HG02642 (cell line): ENCODE measurements around the gene ADAMTSL4.
A peak's percentile ranks its signal among the peaks of the same experiment; 100 is the strongest.

Experiments used
- ATAC-seq: cut with Tn5 transposase; IDR thresholded peaks from one replicate; pipeline ENCODE4 v1.9.1; 2021; ENCODE audit warnings: mild to moderate bottlenecking; ENCODE audit not compliant: unreplicated experiment, poor library complexity

The ADAMTSL4 gene

DNA sequence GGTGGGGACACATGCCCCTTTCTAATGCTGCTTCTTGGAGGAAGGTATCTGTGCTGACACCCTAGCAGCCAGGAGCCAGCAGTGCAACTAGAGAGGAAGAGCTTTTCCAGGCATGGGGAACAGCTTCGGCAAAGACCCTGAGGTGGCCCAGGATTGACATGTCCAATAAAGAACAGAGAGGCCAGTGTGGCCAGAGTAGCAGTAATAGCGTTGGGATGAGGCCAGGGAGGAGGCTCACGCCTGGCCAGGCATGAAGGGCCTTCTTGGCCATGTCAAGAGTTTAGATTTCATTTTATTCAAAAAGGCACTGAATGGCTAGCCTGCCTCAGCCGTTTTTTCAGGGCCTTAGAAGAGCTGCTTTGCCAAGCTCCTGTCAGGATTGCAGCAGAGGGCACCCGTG, 16.3 kb upstream of the ADAMTSL4 start:
- ATAC-seq = no peak

DNA sequence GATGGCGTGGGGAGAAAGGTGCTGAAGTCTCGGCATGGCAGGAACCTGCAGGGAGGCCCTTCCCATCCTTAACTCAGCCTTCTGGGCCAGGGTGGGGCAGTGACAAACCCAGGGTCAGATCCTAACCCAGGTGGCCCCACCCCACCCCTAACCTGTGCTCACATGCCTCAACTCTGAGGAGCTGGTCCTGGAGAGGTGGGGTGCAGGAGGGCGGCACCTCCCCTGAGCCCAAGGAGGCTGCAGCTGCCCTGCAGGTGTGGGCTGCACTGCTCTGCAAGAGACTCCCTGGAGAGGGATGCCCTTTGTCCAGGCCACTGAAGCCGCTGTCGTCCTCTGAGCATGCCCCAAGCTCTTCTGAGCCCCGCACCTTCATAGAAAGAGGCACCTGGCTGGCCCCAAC, 15.2 kb upstream of the ADAMTSL4 start:
- ATAC-seq = no peak

GRCh38 chr1:150535511-150536287, 13.5 kb upstream of the ADAMTSL4 start:
- no peak for ATAC-seq

DNA sequence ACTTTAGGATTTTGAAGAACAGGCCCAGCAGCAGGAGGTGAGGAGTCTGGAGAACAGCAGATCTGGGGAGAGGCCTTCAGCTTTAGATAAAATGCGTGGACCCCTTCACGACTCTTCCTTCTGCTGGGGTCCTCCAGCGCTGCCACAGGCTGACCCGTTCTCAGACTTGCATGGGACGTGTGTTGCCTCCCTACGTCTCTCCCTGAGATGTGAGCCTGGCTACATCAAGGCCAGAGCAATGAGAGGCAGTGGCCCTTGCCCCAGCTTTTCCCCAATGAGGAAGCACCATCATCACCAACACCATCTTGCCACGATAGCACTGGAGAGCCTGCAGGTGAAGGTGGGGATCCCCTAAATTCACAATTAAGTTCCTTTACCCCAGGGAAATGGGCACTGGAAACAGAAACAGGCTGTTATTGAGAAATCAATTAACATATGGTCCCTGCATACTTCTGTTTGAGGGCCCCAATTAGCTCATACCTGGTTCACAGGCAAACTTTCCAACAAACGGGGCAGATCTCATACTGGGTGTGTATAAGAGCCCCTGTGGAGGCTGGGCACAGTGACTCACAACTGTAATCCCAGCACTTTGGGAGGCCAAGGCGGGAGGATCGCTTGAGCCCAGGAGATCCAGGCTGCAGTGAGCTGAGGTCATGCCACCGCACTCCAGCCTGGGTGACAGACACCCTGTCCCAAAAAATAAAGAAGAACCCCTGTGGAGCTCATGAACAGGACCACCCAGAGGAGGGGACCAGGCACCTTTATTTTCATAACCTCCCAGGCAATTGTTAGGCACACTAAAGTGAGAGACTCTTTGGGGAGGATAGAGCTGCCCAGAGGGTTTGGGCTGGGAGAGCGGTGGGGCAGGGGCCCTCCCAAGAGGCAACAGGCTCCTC, 12.1 kb upstream of the ADAMTSL4 start:
- no peak for ATAC-seq

GRCh38 chr1:150537732-150538684, 11.2 kb upstream of the ADAMTSL4 start:
- ATAC-seq = no peak

DNA sequence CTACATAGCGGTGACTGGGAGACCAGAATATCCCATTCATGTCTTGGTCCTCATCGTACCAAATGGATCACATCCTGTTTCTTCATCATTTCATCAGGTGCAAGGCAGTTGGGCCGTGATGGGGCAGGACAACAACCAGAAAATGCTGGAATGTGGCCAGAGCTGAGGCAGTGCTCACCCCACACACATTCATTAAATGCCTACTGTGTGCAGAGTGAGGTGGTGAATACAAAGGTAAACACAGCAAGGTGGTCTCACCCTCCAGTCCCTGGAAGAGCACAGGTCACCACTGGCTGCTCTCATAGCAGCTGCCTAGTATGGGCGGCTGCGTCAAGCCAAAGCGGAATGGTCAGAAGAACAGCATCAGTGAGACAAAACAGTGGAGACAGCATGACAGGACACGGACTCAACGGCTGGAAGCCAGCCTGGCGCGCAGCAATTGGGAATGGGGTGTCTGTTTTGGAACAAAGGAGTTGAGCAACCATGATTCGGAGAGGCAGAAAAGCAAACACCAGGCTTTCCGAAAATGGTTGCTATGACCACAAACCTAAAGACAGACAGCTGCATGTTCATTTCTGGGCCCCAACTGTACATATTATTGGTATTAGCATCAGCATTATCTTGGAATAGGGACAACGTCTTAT, 5.6 kb upstream of the ADAMTSL4 start:
- no peak for ATAC-seq

DNA sequence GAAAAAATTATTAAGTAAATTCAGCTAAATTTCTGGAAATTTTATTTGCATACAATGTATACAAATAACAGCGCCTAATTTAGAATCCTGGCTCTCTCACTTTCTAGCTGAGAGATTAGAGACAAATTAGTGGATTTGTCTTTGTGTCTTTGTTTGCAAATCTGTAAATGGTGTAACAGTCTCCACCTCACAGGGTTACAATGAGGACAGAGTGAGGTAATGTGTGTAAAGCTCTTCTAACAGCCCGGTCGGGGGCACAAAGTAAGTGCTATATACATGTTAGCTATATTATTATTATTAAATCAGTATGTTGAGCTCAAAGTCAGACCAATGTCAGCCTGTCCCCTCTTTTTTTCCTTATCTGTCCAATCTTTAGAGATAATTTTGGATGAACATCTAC, 5.0 kb upstream of the ADAMTSL4 start:
- no peak for ATAC-seq

DNA sequence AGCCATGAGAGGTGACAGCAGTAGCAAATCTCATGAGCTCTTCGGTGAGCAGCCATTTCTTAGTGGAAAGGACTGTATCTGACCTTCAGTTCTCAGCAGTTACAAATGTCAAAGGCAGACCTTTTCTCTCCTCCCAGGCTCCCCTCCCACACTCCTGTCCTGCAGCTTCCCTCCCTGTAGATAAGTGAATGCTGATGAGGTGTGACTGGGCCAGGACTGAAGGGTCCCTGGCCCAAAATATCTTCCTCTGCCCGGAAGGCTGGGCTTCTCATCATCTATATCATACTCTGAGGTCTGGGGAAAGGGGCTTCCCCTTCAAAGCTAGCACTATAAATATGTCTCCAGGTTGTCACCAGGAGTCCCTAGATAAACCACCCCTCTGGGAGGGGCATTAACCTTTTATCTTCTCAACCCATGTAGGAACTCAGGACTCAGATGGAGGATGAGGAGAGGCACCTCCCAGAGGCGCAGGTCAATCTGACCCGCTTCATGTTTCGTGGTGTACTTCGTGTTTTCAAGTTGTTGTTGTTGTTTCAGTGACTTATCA, 3.6 kb upstream of the ADAMTSL4 start:
- ATAC-seq = no peak

DNA sequence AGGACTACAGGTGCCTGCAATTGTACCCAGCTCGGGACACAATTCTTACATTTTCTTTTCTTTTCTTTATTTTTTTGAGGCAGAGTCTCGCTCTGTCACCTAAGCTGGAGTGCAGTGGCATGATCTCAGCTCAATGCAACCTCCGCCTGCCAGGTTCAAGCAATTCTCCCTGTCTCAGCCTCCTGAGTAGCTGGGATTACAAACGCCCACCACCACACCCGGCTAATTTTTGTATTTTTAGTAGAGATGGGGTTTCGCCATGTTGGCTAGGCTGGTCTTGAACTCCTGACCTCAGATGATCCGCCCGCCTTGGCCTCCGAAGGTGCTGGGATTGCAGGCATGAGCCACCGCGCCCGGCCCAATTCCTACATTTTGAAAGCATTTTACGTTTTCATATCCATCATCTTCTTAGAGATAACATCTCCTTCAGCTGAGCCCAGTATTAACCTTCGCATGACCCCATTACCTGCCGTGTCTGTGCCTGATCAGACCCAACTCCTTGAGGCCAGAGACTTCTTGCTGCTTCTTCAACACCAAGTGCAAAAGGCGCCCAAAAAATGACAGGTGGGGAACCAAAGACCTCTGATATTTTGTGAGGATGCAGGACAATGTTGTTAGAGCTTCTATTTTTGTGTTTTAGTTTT, 2.8 kb upstream of the ADAMTSL4 start:
- ATAC-seq = no peak

- ATAC-seq = no peak
Observed at GRCh38 chr1:150548324-150548631, 930 bp upstream of the ADAMTSL4 start.

- peak; percentile 5 for ATAC-seq
Observed at GRCh38 chr1:150549496-150550221, 451 bp downstream of the ADAMTSL4 start.

- no peak for ATAC-seq
Observed at GRCh38 chr1:150550222-150551050, 1.2 kb downstream of the ADAMTSL4 start.

DNA sequence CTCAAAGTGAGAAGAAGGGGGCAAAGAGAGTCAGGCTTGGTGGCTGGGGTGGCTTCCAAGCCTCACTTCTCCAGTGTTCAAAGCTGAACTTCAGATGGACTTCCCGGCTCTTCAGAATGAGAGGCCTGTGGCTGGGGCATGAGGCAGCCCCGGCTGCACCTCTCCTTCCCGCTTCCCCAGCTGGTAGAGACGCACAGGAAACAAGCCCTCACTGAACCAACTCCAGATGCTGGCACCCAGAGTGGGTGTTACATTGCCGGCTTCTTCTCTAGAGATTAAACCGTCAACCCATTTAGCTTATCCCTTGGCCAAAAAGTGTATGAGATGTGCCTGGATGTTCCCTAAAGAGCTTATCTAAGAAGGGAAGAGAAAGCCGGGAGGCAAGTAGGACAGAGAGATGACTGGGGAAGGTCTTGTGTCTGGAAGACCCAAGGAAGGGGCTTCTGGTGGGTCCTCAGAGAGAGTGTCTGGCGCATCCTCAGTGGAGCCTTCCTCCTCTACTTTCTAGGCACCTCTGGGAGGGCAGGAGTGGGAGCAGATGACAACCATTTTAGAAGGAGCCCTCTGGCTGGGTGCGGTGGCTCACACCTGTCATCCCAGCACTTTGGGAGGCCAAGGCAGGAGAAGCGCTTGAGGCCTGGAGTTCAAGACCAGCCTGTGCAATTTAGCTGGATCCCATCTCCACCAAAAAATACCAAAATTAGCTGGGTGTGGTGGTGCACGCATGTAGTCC, 2.0 kb downstream of the ADAMTSL4 start:
- no peak for ATAC-seq

DNA sequence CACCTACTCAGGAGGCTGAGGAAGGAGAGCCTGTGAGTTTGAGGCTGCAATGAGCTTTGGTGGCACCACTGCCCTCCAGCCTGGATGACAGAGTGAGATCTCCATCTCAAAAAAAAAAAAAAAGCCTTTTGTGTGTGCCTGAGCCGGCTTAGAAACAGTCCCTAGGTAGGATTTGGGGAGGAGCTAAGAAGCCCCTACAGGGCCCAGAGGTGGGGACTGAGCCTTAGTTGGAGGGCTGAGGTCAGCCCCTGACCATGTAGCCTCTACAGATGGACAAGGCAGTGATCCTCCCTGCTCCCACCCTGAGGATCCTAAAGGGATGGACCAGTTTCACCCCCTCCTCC, 2.5 kb downstream of the ADAMTSL4 start:
- no peak for ATAC-seq

DNA sequence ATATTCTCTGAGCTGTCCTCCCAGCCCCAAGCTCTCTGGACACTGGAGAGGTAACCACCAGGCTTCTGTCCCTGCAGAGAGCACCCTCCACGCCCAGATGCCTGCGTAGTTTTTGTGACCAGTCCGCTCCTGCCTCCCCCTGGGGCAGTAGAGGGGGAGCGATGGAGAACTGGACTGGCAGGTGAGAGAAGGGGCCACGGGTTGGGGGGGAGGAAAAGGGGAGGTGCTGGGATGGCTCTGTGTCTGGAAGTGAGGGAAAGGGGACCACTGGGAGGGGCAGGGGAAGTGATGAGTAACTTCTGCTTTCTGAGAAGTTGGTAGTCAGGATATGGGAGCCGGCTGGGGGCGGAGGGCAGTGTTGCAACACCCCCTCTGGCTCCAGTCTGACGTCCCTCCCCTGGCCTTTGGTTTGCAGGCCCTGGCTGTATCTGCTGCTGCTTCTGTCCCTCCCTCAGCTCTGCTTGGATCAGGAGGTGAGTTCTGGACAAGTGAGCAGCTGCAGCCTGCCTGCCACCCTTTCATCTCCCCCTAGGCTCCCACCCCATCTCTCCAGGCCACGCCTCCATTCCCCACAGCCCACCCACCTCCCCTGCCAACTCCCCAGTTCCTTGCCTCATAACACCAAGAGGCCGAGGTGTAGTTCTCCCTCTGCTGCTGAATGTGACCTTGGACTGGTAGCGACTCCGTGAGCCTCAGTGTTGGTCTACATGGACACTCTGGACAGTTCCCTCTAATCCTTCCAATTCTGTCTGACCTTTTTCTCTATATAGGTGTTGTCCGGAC, 3.1 kb downstream of the ADAMTSL4 start:
- no peak for ATAC-seq

DNA sequence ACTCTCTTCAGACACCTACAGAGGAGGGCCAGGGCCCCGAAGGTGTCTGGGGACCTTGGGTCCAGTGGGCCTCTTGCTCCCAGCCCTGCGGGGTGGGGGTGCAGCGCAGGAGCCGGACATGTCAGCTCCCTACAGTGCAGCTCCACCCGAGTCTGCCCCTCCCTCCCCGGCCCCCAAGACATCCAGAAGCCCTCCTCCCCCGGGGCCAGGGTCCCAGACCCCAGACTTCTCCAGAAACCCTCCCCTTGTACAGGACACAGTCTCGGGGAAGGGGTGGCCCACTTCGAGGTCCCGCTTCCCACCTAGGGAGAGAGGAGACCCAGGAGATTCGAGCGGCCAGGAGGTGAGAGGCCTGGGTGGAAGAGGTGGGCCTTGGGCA, 3.7 kb downstream of the ADAMTSL4 start:
- ATAC-seq = no peak
